Fibroblast of lung (primary cell): ENCODE results near the gene SP7.

ENCODE experiments used
- CTCF ChIP-seq, 2 donors: IDR thresholded peaks in 1 of 2; conservative IDR thresholded peaks in 1 of 2; 1 replicate in 1 of 2; 2 replicates in 1 of 2; pipeline ENCODE4 v1.5.1; 2011 to 2012; ENCODE audit warnings: low read length in 2 of 2, control low read depth in 1 of 2, inconsistent platforms in 1 of 2, low read depth in 1 of 2, mild to moderate bottlenecking in 1 of 2
- EZH2 ChIP-seq: IDR thresholded peaks from 2 replicates; pipeline ENCODE4 v1.5.1; 2012; ENCODE audit warnings: low read length, control low read depth, mild to moderate bottlenecking; ENCODE audit errors: missing control alignments

- TF ChIP-seq CTCF (conservative IDR thresholded peaks at IDR 0.05 in 1 of 2, IDR thresholded peaks at IDR 0.05 in 1 of 2; ENCODE audit: low read depth in 1 of 2, low read length in 2 of 2): no peak
- no peak for TF ChIP-seq EZH2
Observed at GRCh38 chr12:53340398-53340797, 4.2 kb upstream of the SP7 start.
